Fibroblast of villous mesenchyme (primary cell): Measurements from ENCODE around the gene HSPD1. TPM values are rescaled to one million over a fixed set of nuclear protein-coding genes. Genes with fewer than 3 reads are reported as not detected.
A peak's percentile ranks its signal among the peaks of the same experiment; 100 is the strongest.
"Not testable (repeated sequence)": the region's sequence is repeated elsewhere in the genome, so short reads cannot be mapped to it uniquely, and the experiment has no call there.

ENCODE experiments used
- DNase-seq: peaks from one replicate; pipeline ENCODE4 v3.0.0-alpha.2; 2010; ENCODE audit warnings: low read depth
- H3K4me3 ChIP-seq: 2 replicates; pipeline ENCODE4 v1.5.1; 2011; ENCODE audit warnings: low read depth, mild to moderate bottlenecking, low read length
- CTCF ChIP-seq: IDR thresholded peaks from 2 replicates; pipeline ENCODE4 v1.5.1; 2012; ENCODE audit warnings: low read depth, mild to moderate bottlenecking, low read length; ENCODE audit not compliant: insufficient read depth
- total RNA-seq: library from RNA; depleted of rRNA; stranded (reverse); fragments of >200 nt; gene quantifications from 2 replicates; pipeline ENCODE4 v1.2.3, GENCODE V29; 2012

The HSPD1 gene
- total RNA-seq, 1 donor, result 185 TPM

GRCh38 chr2:197498235-197498936 is 1.3 kb downstream of the HSPD1 start:
- TF ChIP-seq CTCF, result no peak
- H3K4me3 ChIP-seq, result peak overlapping the region; percentile 90
- DNase-seq, result peak; percentile 12

- TF ChIP-seq CTCF, result no peak
- DNase-seq, result no peak
- H3K4me3 ChIP-seq, result no peak overlapping the region
Observed at GRCh38 chr2:197497326-197497725, 2.3 kb downstream of the HSPD1 start.

- no peak overlapping the region for H3K4me3 ChIP-seq
- DNase-seq, result no peak
Observed at GRCh38 chr2:197496695-197497094, 2.9 kb downstream of the HSPD1 start.

GRCh38 chr2:197495433-197496134 is 4.1 kb downstream of the HSPD1 start:
- no peak for TF ChIP-seq CTCF
- H3K4me3 ChIP-seq, result no peak overlapping the region
- DNase-seq, result no peak

More at GRCh38 chr2:197496695-197497094, 2.9 kb downstream of the HSPD1 start:
- no peak for TF ChIP-seq CTCF

GRCh38 chr2:197487385-197487784 is 12.3 kb downstream of the HSPD1 start:
- H3K4me3 ChIP-seq, result no peak overlapping the region
- no peak for TF ChIP-seq CTCF
- DNase-seq, result no peak

- DNase-seq, result no peak
- no peak for TF ChIP-seq CTCF
- no peak overlapping the region for H3K4me3 ChIP-seq
Observed at GRCh38 chr2:197486175-197486574, 13.5 kb downstream of the HSPD1 start.

- not testable (repeated sequence) for H3K4me3 ChIP-seq, DNase-seq
Observed at GRCh38 chr2:197484248-197484647, 15.4 kb downstream of the HSPD1 start.
